GM06990 (cell line): ENCODE measurements around the gene FNIP2.
"Not testable (repeated sequence)": the region's sequence is repeated elsewhere in the genome, so short reads cannot be mapped to it uniquely, and the experiment has no call there.

Experiments used
- DNase-seq: peaks from one replicate; pipeline ENCODE4 v3.0.0-alpha.2; 2011; ENCODE audit not compliant: insufficient read length; ENCODE audit errors: extremely low read depth
- H3K27me3 ChIP-seq: replicated peaks from 2 replicates; pipeline ENCODE4 v1.6.0; 2011; ENCODE audit warnings: low read length; ENCODE audit not compliant: control insufficient read depth, insufficient read depth
- H3K36me3 ChIP-seq: 2 replicates; pipeline ENCODE4 v1.5.1; 2011; ENCODE audit warnings: low read length; ENCODE audit not compliant: control insufficient read depth, insufficient read depth
- H3K4me3 ChIP-seq: replicated peaks from 2 replicates; pipeline ENCODE4 v1.5.1; 2011; ENCODE audit warnings: low read depth, mild to moderate bottlenecking, control low read depth, low read length
- TF ChIP-seq, protein P1 (sequence below): IDR thresholded peaks from 2 replicates; pipeline ENCODE4 v1.5.1; 2011; ENCODE audit warnings: low read length, control low read depth, mild to moderate bottlenecking, inconsistent platforms; ENCODE audit not compliant: insufficient read depth, poor library complexity, severe bottlenecking

Gene FNIP2

DNA sequence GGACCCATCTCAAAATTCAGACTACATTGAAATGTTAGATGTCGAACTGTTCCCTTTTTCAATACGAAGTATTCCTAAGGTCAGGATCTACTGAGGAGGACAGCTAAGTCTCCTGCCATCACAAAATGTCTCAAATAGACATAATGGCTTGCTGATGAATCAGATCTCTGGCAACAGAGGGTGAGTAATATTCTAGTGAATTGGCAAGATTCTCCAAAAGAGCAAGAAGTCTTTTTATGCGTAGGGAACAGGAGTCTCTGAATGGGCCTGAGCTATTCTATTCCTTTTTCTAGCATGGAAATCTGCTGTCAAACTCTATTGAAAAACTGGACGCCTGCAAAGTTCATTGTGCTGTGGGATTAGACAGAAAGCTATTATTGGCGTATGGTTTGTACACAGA lies 145.4 kb downstream of the FNIP2 start:
- DNase-seq, result no peak
- no peaks in the 10 kb centered on the region for H3K27me3 ChIP-seq
- no peaks in the 10 kb centered on the region for H3K36me3 ChIP-seq
- no peak overlapping the region for H3K4me3 ChIP-seq
- TF ChIP-seq, protein P1, sequence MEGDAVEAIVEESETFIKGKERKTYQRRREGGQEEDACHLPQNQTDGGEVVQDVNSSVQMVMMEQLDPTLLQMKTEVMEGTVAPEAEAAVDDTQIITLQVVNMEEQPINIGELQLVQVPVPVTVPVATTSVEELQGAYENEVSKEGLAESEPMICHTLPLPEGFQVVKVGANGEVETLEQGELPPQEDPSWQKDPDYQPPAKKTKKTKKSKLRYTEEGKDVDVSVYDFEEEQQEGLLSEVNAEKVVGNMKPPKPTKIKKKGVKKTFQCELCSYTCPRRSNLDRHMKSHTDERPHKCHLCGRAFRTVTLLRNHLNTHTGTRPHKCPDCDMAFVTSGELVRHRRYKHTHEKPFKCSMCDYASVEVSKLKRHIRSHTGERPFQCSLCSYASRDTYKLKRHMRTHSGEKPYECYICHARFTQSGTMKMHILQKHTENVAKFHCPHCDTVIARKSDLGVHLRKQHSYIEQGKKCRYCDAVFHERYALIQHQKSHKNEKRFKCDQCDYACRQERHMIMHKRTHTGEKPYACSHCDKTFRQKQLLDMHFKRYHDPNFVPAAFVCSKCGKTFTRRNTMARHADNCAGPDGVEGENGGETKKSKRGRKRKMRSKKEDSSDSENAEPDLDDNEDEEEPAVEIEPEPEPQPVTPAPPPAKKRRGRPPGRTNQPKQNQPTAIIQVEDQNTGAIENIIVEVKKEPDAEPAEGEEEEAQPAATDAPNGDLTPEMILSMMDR, result no peak

DNA sequence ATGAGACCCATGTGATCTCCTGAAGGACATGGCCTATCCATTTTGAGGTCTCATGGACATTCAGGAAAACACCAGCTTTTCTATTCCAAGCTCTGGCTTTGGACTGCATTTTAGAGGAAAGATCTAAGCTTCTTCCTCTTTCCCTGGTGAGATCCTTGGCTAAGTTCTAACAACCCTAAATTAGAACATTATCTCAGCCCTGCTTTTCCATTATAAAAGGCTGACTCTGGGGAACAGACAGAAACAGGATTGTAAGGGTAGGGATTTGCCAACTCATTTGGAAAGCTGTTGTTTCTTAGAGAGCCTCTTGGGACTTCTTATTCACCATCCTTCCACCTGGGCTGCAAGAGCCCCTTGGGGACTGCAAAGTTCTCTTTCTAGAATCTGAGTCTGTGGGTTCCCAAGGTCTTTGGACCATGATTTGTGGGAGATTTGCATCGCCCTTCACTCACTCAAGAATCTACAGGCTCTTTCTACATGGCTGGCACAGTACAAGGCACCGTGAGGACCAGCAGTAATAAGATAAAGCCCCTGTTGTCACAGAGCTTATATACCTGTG lies 146.9 kb downstream of the FNIP2 start:
- no peaks in the 10 kb centered on the region for H3K27me3 ChIP-seq
- no peaks in the 10 kb centered on the region for H3K36me3 ChIP-seq
- H3K4me3 ChIP-seq, result no peak overlapping the region
- DNase-seq, result no peak
- TF ChIP-seq, protein P1, result no peak

GRCh38 chr4:158920452-158920996 lies 151.7 kb downstream of the FNIP2 start:
- not testable (repeated sequence) for H3K27me3 ChIP-seq, DNase-seq, H3K36me3 ChIP-seq, H3K4me3 ChIP-seq

DNA sequence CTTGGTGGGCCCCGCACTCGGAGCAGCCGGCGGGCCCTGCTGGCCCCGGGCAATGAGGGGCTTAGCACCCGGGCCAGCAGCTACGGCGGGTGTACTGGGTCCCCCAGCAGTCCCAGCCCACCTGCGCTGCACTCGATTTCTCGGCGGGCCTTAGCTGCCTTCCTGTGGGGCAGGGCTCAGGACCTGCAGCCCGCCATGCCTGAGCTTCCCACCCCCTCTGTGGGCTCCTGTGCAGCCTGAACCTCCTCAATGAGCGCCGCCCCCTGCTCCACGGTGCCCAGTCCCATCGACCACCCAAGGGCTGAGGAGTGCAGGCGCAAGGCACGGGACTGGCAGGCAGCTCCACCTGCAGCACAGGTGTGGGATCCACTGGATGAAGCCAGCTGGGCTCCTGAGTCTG lies 158.9 kb downstream of the FNIP2 start:
- not testable (repeated sequence) for DNase-seq, H3K27me3 ChIP-seq, H3K4me3 ChIP-seq, H3K36me3 ChIP-seq

- TF ChIP-seq, protein P1, result no peak
- Histone ChIP-seq H3K36me3 (no peaks in the 10 kb centered on the region), H3K4me3 (no peak overlapping the region), H3K27me3 (no peaks in the 10 kb centered on the region)
- no peak for DNase-seq
Measured at GRCh38 chr4:158929939-158930638, 161.3 kb downstream of the FNIP2 start.

- no peak for DNase-seq
- no peaks in the 10 kb centered on the region for H3K36me3 ChIP-seq
- TF ChIP-seq, protein P1, result no peak
Measured at GRCh38 chr4:158930639-158930972, 161.8 kb downstream of the FNIP2 start.

GRCh38 chr4:158933236-158933635 lies 164.4 kb downstream of the FNIP2 start:
- Histone ChIP-seq H3K27me3 (no peaks in the 10 kb centered on the region), H3K4me3 (no peak overlapping the region), H3K36me3 (no peaks in the 10 kb centered on the region)
- no peak for DNase-seq
- TF ChIP-seq, protein P1, result no peak

More at GRCh38 chr4:158930639-158930972, 161.8 kb downstream of the FNIP2 start:
- Histone ChIP-seq H3K4me3 (no peak overlapping the region), H3K27me3 (no peaks in the 10 kb centered on the region)
